ENCODE data around the gene CD3E. TPM values are rescaled to one million over a fixed set of nuclear protein-coding genes. Genes with fewer than 3 reads are reported as not detected.

The CD3E gene
- total and polyA plus RNA-seq, 2 donors from 2014 or later = 2.2 to 14.3 TPM

GRCh38 chr11:118290923-118291322, 13.6 kb upstream of the CD3E start:
- Histone ChIP-seq H3K9ac (ENCODE audit: low read length in 3 of 3) (no peak overlapping the region), H3K27ac (ENCODE audit: low read depth in 2 of 2, low read length in 2 of 2) (no peak overlapping the region), H3K4me3 (ENCODE audit: low read length in 3 of 3) (no peak overlapping the region), H3K36me3 (ENCODE audit: control insufficient read depth in 2 of 3, insufficient read depth in 3 of 3, low read length in 3 of 3) (no peaks in the 10 kb centered on the region), H3K27me3 (ENCODE audit: control insufficient read depth, insufficient read depth, low read length) (no peaks in the 10 kb centered on the region), H3K9me3 (ENCODE audit: control insufficient read depth in 2 of 3, insufficient read depth in 1 of 3, low read length in 3 of 3) (no peaks in the 10 kb centered on the region), H3K4me1 (ENCODE audit: control insufficient read depth in 2 of 3, insufficient read depth in 2 of 3, low read depth in 1 of 3, low read length in 3 of 3) (no peaks in the 10 kb centered on the region)
- DNase-seq (peak in 1 of 5 donors; percentile 32), FAIRE-seq (no peak)
- intact Hi-C loops (cut with DNase I) = no loop called here
- peak; percentile 49 for TF ChIP-seq CTCF (IDR thresholded peaks at IDR 0.05; ENCODE audit: borderline replicate concordance, extremely low read depth, insufficient read depth)

GRCh38 chr11:118291477-118292135, 12.9 kb upstream of the CD3E start:
- intact Hi-C loops (cut with DNase I) = no loop called here
- Histone ChIP-seq H3K4me3 (ENCODE audit: low read length in 3 of 3) (no peak overlapping the region), H3K27me3 (ENCODE audit: control insufficient read depth, insufficient read depth, low read length) (no peaks in the 10 kb centered on the region), H3K9me3 (ENCODE audit: control insufficient read depth in 2 of 3, insufficient read depth in 1 of 3, low read length in 3 of 3) (no peaks in the 10 kb centered on the region), H3K4me1 (ENCODE audit: control insufficient read depth in 2 of 3, insufficient read depth in 2 of 3, low read depth in 1 of 3, low read length in 3 of 3) (no peaks in the 10 kb centered on the region), H3K27ac (ENCODE audit: low read depth in 2 of 2, low read length in 2 of 2) (no peak overlapping the region), H3K9ac (ENCODE audit: low read length in 3 of 3) (no peak overlapping the region), H3K36me3 (ENCODE audit: control insufficient read depth in 2 of 3, insufficient read depth in 3 of 3, low read length in 3 of 3) (no peaks in the 10 kb centered on the region)
- FAIRE-seq (no peak), DNase-seq (no peak)
- TF ChIP-seq CTCF (IDR thresholded peaks at IDR 0.05; ENCODE audit: borderline replicate concordance, extremely low read depth, insufficient read depth) = no peak

- Histone ChIP-seq H3K36me3 (ENCODE audit: control insufficient read depth in 2 of 3, insufficient read depth in 3 of 3, low read length in 3 of 3) (no peaks in the 10 kb centered on the region), H3K4me3 (ENCODE audit: low read length in 3 of 3) (no peak overlapping the region), H3K27ac (ENCODE audit: low read depth in 2 of 2, low read length in 2 of 2) (no peak overlapping the region), H3K4me1 (ENCODE audit: control insufficient read depth in 2 of 3, insufficient read depth in 2 of 3, low read depth in 1 of 3, low read length in 3 of 3) (no peaks in the 10 kb centered on the region), H3K9me3 (ENCODE audit: control insufficient read depth in 2 of 3, insufficient read depth in 1 of 3, low read length in 3 of 3) (no peaks in the 10 kb centered on the region), H3K9ac (ENCODE audit: low read length in 3 of 3) (no peak overlapping the region), H3K27me3 (ENCODE audit: control insufficient read depth, insufficient read depth, low read length) (no peaks in the 10 kb centered on the region)
- no peak for TF ChIP-seq CTCF (IDR thresholded peaks at IDR 0.05; ENCODE audit: borderline replicate concordance, extremely low read depth, insufficient read depth)
- DNase-seq (no peak), FAIRE-seq (no peak)
- intact Hi-C loops (cut with DNase I) = no loop called here
Observed at GRCh38 chr11:118294053-118294452, 10.5 kb upstream of the CD3E start.

- no peaks in the 10 kb centered on the region for H3K36me3 ChIP-seq (ENCODE audit: control insufficient read depth in 2 of 3, insufficient read depth in 3 of 3, low read length in 3 of 3)
- no peaks in the 10 kb centered on the region for H3K9me3 ChIP-seq (ENCODE audit: control insufficient read depth in 2 of 3, insufficient read depth in 1 of 3, low read length in 3 of 3)
- H3K27me3 ChIP-seq (ENCODE audit: control insufficient read depth, insufficient read depth, low read length) = no peaks in the 10 kb centered on the region
- no peak for TF ChIP-seq CTCF (IDR thresholded peaks at IDR 0.05; ENCODE audit: borderline replicate concordance, extremely low read depth, insufficient read depth)
- FAIRE-seq (no peak), DNase-seq (no peak)
- no peak overlapping the region for H3K9ac ChIP-seq (ENCODE audit: low read length in 3 of 3)
- intact Hi-C loops (cut with DNase I) = no loop called here
- no peak overlapping the region for H3K4me3 ChIP-seq (ENCODE audit: low read length in 3 of 3)
- no peaks in the 10 kb centered on the region for H3K4me1 ChIP-seq (ENCODE audit: control insufficient read depth in 2 of 3, insufficient read depth in 2 of 3, low read depth in 1 of 3, low read length in 3 of 3)
- H3K27ac ChIP-seq (ENCODE audit: low read depth in 2 of 2, low read length in 2 of 2) = no peak overlapping the region
Observed at GRCh38 chr11:118295199-118295598, 9.3 kb upstream of the CD3E start.
